Uterus (tissue), 4 donors: ENCODE data around the gene OPCML. TPM values are rescaled to one million over a fixed set of nuclear protein-coding genes. Genes with fewer than 3 reads are reported as not detected.

ENCODE experiments used
- DNase-seq, 2 donors: peaks; one replicate each; pipeline ENCODE4 v3.0.0-alpha.2; 2019 to 2020
- H3K27ac ChIP-seq, 2 donors: fragments of 200-600 bp; sonication (generic); 1 replicate in 1 of 2; 2 replicates in 1 of 2; pipeline ENCODE4 v1.5.1; 2016 to 2018
- H3K27me3 ChIP-seq, 2 donors: fragments of 200-600 bp; sonication (generic); one replicate each; pipeline ENCODE4 v1.5.1; 2018 to 2019; ENCODE audit warnings: control low read depth in 1 of 2
- H3K36me3 ChIP-seq, 2 donors: fragments of 200-600 bp; sonication (generic); one replicate each; pipeline ENCODE4 v1.5.1; 2019; ENCODE audit warnings: control low read depth in 1 of 2
- H3K4me1 ChIP-seq, 2 donors: fragments of 200-600 bp; sonication (generic); one replicate each; pipeline ENCODE4 v1.5.1; 2018 to 2019; ENCODE audit warnings: control low read depth in 1 of 2
- H3K4me3 ChIP-seq, 2 donors: fragments of 200-600 bp; sonication (generic); 1 replicate in 1 of 2; 2 replicates in 1 of 2; pipeline ENCODE4 v1.5.1; 2018 to 2019; ENCODE audit warnings: mild to moderate bottlenecking in 1 of 2
- H3K9me3 ChIP-seq, 2 donors: fragments of 200-600 bp; sonication (generic); one replicate each; pipeline ENCODE4 v1.5.1; 2019; ENCODE audit warnings: control low read depth in 1 of 2
- CTCF ChIP-seq, 4 experiments: fragments of 200-600 bp in 2 of 4; fragments of 450-650 bp in 2 of 4; sonication (generic) in 2 of 4; IDR thresholded peaks; one replicate each; pipeline ENCODE4 v1.5.1; 2016 to 2019; ENCODE audit warnings: antibody characterized with exemption in 4 of 4, mild to moderate bottlenecking in 2 of 4, moderate library complexity in 1 of 4
- POLR2A ChIP-seq, 2 donors: fragments of 450-650 bp; IDR thresholded peaks; one replicate each; pipeline ENCODE4 v1.6.1; 2016; ENCODE audit warnings: antibody characterized with exemption in 2 of 2, mild to moderate bottlenecking in 1 of 2, moderate library complexity in 1 of 2
- intact Hi-C: fragments of 100-400 bp; cut with DNase I; formaldehyde crosslinking; loops from one replicate; pipeline ENCODE4 v1.15.1; 2023; ENCODE audit warnings: low total_unique reads
- total RNA-seq, 4 donors: library from RNA; depleted of rRNA in 3 of 4; stranded (reverse); fragments of >200 nt in 3 of 4; gene quantifications; one replicate each; pipeline versions ENCODE4 v1.1.0 to v1.2.4, GENCODE V29; 2014 to 2023
- donor health status: DM: yes; HTN: yes; CAD: no.

The OPCML gene
- total RNA-seq, 4 donors from 2014 or later: under 0.01 to 3.9 (median 1.7) TPM

GRCh38 chr11:133491680-133492383 is 40.5 kb downstream of the OPCML start:
- H3K36me3 ChIP-seq: no peaks in the 10 kb centered on the region
- no peak for DNase-seq
- intact Hi-C loops: no loop called here
- H3K9me3 ChIP-seq: no peaks in the 10 kb centered on the region
- no peak for TF ChIP-seq CTCF (IDR thresholded peaks at IDR 0.05)
- no peak for TF ChIP-seq POLR2A (IDR thresholded peaks at IDR 0.05)
- no peaks in the 10 kb centered on the region for H3K4me1 ChIP-seq
- H3K27ac ChIP-seq: no peak overlapping the region
- H3K27me3 ChIP-seq: no peaks in the 10 kb centered on the region
- no peak overlapping the region for H3K4me3 ChIP-seq

GRCh38 chr11:133480722-133481121 is 51.6 kb downstream of the OPCML start:
- TF ChIP-seq CTCF (IDR thresholded peaks at IDR 0.05) (no peak), POLR2A (IDR thresholded peaks at IDR 0.05) (no peak)
- no peak for DNase-seq
- intact Hi-C loops: no loop called here
- H3K27me3 ChIP-seq: no peaks in the 10 kb centered on the region
- no peaks in the 10 kb centered on the region for H3K9me3 ChIP-seq
- H3K36me3 ChIP-seq: no peaks in the 10 kb centered on the region
- no peaks in the 10 kb centered on the region for H3K4me1 ChIP-seq
- H3K27ac ChIP-seq: no peak overlapping the region
- no peak overlapping the region for H3K4me3 ChIP-seq

DNA sequence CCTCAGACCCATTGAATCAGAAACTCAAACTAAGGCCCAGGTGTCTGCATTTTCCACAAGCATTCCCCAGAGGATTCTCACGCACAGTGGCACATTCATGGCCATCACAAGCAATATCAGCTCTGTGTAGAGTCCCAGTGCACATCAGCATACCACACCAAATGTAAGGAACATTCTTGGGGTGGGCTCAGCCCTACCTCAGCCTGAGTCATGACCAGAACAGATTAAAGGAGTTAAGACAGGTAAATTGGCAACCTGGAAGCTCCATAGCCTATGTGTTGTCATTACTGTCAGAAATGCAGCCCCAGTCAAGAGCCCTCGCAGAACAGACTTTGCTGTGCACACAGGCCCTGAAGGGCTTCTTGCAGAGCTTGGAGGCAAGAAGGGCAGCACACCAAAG is 53.1 kb downstream of the OPCML start:
- Histone ChIP-seq H3K9me3 (no peaks in the 10 kb centered on the region), H3K27ac (no peak overlapping the region), H3K4me1 (no peaks in the 10 kb centered on the region), H3K27me3 (no peaks in the 10 kb centered on the region), H3K4me3 (no peak overlapping the region), H3K36me3 (no peaks in the 10 kb centered on the region)
- intact Hi-C loops: no loop called here
- TF ChIP-seq CTCF (IDR thresholded peaks at IDR 0.05): no peak
- TF ChIP-seq POLR2A (IDR thresholded peaks at IDR 0.05): no peak
- no peak for DNase-seq

GRCh38 chr11:133477251-133477625 is 55.1 kb downstream of the OPCML start:
- no peaks in the 10 kb centered on the region for H3K4me1 ChIP-seq
- no peak overlapping the region for H3K4me3 ChIP-seq
- no peaks in the 10 kb centered on the region for H3K9me3 ChIP-seq
- no peaks in the 10 kb centered on the region for H3K36me3 ChIP-seq
- H3K27ac ChIP-seq: no peak overlapping the region
- DNase-seq: no peak
- no peak for TF ChIP-seq POLR2A (IDR thresholded peaks at IDR 0.05)
- TF ChIP-seq CTCF (IDR thresholded peaks at IDR 0.05): no peak
- intact Hi-C loops: no loop called here
- H3K27me3 ChIP-seq: no peaks in the 10 kb centered on the region

DNA sequence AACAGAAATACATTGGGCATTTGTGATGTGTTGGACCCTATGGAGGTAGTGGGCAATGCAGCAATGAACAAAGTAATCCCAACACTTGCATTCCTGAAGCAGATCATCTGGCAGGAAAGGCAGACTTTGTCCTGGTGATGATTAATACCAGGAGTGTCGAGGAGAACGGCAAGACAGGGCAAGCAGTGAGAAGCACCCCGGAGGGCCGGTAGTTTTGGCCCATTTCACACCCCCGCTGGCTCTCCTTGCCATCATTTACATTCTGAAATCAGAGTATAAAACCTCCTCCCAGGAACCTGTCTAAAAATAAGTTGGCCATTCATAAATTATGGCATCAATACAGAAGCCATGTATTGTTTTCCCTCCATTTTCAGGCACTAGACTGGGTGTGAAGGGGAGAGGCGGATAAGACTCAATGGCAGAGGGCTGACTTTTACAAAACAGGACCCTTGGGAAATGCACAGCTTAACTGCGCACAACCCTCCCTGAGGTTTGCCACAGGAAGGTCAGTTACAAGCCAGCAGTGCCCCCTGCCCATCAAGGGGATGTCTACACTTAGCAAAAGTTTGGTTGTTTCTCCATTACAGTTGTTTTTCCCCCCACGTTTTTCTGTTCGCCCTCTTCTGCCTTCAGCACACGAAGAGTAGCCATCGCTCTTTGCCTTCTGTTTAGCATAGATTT is 55.6 kb downstream of the OPCML start:
- H3K27me3 ChIP-seq: no peaks in the 10 kb centered on the region
- TF ChIP-seq POLR2A (IDR thresholded peaks at IDR 0.05): no peak
- no peak for TF ChIP-seq CTCF (IDR thresholded peaks at IDR 0.05)
- no peaks in the 10 kb centered on the region for H3K4me1 ChIP-seq
- DNase-seq: no peak
- no peak overlapping the region for H3K4me3 ChIP-seq
- no peak overlapping the region for H3K27ac ChIP-seq
- no peaks in the 10 kb centered on the region for H3K9me3 ChIP-seq
- intact Hi-C loops: no loop called here
- no peaks in the 10 kb centered on the region for H3K36me3 ChIP-seq
